Hepatic stellate cell (primary cell): Measurements from ENCODE around the gene OGFOD1.
A peak's percentile ranks its signal among the peaks of the same experiment; 100 is the strongest.

Experiments
- DNase-seq: peaks from one replicate; pipeline ENCODE4 v3.0.0; 2011; ENCODE audit warnings: low spot score

Gene OGFOD1

DNA sequence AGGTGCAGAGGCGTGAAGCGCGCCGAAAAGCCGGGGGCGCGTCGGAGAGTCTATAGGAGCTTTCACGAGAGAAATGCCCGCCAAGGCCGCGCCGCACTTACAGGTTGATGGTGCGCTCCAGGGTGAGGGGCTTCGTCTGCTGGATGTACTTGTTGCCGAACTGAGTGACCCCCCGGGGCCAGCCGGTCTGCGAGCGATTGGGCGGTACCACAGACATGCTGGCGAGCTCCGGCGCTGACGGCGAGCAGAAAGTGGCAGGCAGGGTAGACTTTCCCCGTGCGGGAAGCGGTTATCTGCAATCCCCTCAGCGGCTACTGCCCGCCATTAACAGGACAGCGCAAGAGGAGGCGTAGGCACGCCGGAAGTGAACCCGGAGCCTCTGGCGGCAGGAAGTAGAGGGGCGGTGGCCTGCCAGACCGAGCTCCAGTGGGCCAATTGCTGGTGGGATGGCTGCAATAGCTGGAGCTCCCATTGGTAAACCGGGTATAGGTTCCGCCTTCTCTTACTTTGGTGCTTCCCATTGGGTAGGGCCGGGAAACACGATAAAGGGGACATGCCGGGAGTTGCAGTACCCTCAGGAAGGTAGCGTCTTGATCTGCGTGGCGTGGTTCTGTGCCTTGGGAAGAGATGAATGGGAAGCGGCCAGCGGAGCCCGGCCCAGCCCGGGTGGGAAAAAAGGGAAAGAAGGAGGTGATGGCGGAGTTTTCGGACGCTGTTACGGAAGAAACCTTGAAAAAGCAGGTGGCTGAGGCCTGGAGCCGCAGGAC, at the start of gene OGFOD1, which contains the start of gene NUDT21:
Gene OGFOD1 (plus strand): TSS at position 569 of the 767 bp plus-strand sequence. CDS start 59 bp downstream, at position 628.
Gene NUDT21 (minus strand): TSS at position 347 of the 767 bp plus-strand sequence. CDS start 130 bp downstream, at position 217.
- peak; percentile 99 for DNase-seq

- DNase-seq: no peak
These were observed 45.2 kb upstream of the OGFOD1 start for GRCh38 chr16:56405977-56406672.

DNA sequence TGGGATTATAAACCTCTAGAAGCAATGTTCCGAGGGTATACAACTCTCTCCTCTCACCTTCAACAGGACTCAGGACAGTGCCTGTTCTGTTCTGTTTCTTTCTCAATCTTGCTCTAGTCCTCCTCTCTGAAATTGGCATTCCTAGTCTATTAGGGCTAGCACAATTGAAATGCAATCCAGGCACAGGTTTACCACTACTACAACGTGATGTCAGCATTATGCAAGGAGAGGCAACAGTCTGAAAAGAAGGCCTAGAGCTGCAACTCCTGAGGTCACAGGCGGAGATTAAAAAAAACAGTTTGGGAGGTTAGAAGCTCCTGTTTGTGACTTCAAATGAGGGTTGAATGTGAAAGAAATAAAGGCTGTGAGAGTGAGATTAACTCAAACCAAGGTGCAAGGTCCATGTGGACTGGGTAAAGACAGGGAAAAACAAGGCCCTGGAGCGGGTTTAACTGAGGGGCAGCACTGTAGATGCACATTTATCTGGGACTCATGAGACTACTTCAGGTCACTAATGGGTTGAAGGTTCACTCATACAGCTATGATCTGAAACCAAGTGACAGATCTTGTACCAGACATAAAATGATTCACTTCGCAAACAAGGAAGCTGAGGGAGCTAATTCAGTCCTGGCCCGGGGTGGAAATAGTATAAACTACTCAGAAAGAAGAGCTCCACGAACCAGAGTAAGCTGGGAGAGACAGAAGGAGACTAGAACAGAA, 42.8 kb upstream of the OGFOD1 start:
- DNase-seq: no peak

GRCh38 chr16:56409195-56409594, 42.2 kb upstream of the OGFOD1 start:
- no peak for DNase-seq

DNA sequence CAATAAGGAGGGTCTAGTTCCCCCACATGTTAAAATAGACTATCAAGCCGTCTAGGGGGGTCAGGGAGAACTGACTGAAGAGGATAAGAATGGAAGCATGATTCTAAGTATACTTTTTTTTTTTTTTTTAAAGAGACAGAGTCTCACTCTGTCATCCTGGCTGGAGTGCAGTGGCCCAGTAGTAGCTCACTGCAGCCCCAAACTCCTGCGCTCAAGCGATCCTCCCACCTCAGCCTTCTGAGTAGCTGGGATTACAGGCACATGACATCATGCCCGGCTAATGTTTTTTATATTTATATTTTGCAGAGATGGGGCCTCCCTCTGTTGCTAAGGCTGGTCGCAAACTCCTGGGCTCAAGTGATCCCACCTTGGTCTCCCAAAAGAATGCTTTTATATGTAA, 40.2 kb upstream of the OGFOD1 start:
- DNase-seq: no peak

GRCh38 chr16:56411624-56412023, 39.7 kb upstream of the OGFOD1 start:
- DNase-seq: no peak

GRCh38 chr16:56413381-56413780, 38.0 kb upstream of the OGFOD1 start:
- DNase-seq: no peak

- no peak for DNase-seq
These were observed 37.0 kb upstream of the OGFOD1 start for GRCh38 chr16:56414366-56414765.

DNA sequence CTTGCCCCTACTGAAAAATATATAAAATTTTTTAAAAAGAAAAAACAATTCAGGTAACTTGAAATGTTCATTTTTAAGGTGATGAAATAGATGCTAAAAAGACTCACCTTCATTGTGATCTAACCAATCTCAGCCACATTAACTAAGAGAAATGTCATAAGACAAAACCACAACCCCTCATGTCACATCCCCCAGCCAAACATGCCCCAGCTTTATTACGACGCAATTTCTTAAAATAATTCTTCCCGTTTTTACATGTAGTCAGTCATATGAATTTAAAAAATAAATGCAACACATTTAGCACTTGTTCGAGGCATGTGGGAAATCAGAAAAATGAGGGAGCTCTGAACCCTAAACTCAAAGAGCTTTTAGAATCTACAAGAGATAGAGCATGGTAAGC, 35.5 kb upstream of the OGFOD1 start:
- DNase-seq: no peak

- DNase-seq: no peak
These were observed 34.2 kb upstream of the OGFOD1 start for GRCh38 chr16:56417138-56417537.

GRCh38 chr16:56419740-56420548, 31.4 kb upstream of the OGFOD1 start:
- DNase-seq: no peak

DNA sequence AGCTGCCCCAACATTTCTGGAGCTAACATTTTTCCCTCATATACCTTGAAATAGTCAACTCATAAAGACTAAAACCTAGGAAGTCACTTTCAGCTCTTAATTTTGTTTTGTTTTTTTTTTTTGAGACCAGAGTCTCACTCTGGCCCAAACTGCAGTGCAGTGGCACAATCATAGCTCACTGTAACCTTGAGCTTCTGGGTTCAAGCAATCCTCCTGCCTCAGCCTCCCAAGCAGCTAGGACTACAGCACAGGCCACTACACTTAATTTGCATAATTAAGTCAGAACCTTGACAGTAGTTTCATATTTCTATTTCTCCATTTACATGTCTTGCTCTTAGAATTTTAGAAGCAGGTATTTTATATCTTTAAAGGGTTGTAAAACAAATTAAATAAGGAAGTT, 30.7 kb upstream of the OGFOD1 start:
- DNase-seq: no peak

GRCh38 chr16:56421313-56421712, 30.0 kb upstream of the OGFOD1 start:
- DNase-seq: no peak

- no peak for DNase-seq
These were observed 29.2 kb upstream of the OGFOD1 start for GRCh38 chr16:56421976-56422669.

DNA sequence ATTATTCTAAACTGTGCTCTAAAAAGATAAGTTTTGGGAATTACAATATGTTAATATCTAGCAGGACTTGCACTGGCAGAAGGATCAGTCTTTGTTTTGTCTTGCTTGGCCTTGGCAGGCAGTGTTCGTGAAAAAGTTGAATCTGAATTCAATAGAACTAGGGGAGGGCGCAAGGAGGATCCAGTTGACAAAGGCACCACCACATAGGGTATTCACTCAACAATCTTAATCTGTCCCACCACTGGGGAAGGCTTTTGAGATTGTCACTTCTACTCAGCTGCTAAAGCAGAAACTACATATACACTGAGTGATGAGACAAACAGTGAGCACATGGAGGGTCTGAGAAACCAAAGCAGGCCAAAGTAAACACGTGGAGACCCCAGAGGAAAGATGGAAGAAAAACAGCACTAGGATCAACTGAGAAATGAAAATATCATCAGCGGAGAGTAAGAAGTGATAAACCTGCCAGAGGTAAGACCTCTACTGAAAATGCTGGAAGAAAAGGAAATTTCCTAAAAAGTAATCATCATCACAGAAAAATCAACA, 28.4 kb upstream of the OGFOD1 start:
- DNase-seq: no peak

DNA sequence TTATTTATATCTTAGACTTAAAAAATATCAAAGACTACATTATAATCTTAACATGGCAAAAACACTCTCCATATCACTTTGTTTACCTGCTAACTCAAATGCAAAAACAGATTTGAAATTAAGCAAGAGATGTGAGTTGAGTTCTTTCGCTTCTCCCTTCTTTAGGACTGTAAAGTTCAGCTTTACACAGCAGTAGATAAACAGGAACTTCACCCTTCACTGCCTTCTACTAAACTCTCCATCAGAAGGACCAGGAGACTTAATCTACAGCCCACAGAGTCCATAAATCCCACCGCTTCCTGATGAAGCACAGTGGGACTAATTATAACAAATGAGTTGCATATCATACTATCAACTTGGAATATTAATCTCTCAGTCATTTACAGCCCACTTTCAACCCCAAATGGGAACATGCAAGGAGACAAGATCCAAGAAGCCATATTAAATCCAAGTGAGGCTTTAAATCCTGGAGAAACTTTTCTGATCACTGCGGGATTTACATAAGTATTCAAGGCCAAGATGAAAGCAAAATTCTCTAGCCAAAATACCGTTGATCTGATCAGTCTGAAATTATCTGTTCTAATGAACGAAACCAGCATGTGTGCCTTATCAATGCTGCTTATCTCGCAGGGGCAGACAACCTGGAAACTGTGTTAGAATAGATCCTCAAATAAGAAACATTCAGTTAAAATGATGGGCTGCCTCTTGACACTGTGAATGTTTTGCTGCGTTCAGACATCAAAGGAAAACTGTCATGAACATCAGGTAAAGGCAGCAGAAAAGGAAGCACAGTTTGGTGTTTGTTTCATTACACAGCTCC, 27.6 kb upstream of the OGFOD1 start:
- no peak for DNase-seq

- DNase-seq: peak; percentile 14
These were observed 27.0 kb upstream of the OGFOD1 start for GRCh38 chr16:56424404-56424764.

DNA sequence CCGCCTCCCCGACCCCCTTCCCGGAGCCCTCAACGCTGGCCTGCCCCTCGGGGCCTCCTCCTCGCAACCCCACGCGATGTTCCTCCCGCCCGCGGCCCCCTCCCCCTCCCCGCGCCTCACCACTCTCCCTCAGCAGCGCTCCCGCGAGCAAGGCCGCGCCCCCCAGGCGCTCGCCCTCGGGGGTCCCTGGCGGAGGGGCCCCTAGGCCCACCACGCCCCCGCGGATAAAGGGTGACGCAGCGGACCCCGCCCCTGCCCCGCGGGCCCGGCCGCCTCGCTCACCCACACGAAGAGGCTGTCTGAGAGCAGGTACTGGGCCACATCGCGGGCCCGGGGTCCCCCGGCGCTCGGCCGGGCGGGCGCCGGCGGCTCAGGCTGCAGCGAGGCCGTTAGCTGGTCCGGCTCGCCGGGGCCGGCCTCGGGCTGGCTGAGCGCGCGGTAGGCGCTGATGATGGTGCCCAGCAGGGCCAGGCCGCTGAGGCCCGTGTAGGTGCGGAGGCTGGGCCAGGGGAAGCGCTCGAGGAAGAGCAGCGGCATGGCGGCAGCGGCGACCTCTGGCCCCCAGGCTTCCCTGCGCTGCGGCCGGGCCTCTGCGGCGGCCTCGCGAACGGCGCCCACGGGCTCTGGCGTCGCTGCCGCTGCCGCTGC, 26.4 kb upstream of the OGFOD1 start:
- DNase-seq: peak; percentile 26

- DNase-seq: peak; percentile 86
These were observed 25.9 kb upstream of the OGFOD1 start, which contains the start of gene AMFR for GRCh38 chr16:56425439-56425832. AMFR (minus strand) TSS chr16:56425545; CDS start chr16:56425327, 218 bp downstream.

DNA sequence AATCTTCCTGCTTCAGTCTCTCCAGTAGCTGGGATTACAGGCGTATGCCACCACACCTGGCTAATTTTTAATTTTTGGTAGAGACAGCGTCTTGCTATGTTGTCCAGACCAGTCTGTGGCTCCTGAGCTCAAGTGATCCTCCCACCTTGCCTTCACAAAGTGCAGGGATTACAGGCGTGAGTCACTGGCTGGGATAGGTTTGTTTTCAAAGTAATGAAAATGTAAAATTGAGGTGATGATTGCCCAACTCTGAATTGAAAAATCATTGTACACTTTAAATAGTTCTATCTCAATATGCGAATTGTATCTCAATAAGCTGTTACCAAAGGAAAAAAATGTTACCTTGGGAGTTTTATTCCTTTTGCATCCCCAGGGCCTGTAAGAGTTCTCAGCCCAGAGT, 24.8 kb upstream of the OGFOD1 start:
- DNase-seq: no peak
